ENCODE measurements around the gene PGAP6.

PGAP6 gene

GRCh38 chr16:361872-362701 is 19.7 kb downstream of the PGAP6 start:
- in situ Hi-C loops (cut with HindIII; ENCODE audit: low pct_ligation_motif_present, low sequenced_read_pairs), result no loop called here
- Histone ChIP-seq H3K27me3 (replicated peaks) (no peaks in the 10 kb centered on the region), H3K27ac (no peak overlapping the region), H3K4me3 (ENCODE audit: low read depth, low read length) (no peak overlapping the region), H3K36me3 (replicated peaks) (peaks cover 3% of the 10 kb centered on the region)
- TF ChIP-seq CTCF (IDR thresholded peaks at IDR 0.05; ENCODE audit: low read depth, low read length, missing control alignments), result peak; percentile 86
- DNase-seq, result peak; percentile 53

- H3K27me3 ChIP-seq (replicated peaks), result no peaks in the 10 kb centered on the region
- TF ChIP-seq CTCF (IDR thresholded peaks at IDR 0.05; ENCODE audit: low read depth, low read length, missing control alignments), result no peak
- no peak for DNase-seq
- in situ Hi-C loops (cut with HindIII; ENCODE audit: low pct_ligation_motif_present, low sequenced_read_pairs), result no loop called here
- H3K4me3 ChIP-seq (ENCODE audit: low read depth, low read length), result no peak overlapping the region
- H3K36me3 ChIP-seq (replicated peaks), result peaks cover under 1% of the 10 kb centered on the region
- H3K27ac ChIP-seq, result no peak overlapping the region
Measured at GRCh38 chr16:361341-361871, 20.4 kb downstream of the PGAP6 start.

GRCh38 chr16:360698-361336 is 21.0 kb downstream of the PGAP6 start:
- no peaks in the 10 kb centered on the region for H3K36me3 ChIP-seq (replicated peaks)
- TF ChIP-seq CTCF (IDR thresholded peaks at IDR 0.05; ENCODE audit: low read depth, low read length, missing control alignments), result no peak
- H3K27me3 ChIP-seq (replicated peaks), result no peaks in the 10 kb centered on the region
- in situ Hi-C loops (cut with HindIII; ENCODE audit: low pct_ligation_motif_present, low sequenced_read_pairs), result no loop called here
- H3K4me3 ChIP-seq (ENCODE audit: low read depth, low read length), result no peak overlapping the region
- no peak for DNase-seq
- no peak overlapping the region for H3K27ac ChIP-seq

GRCh38 chr16:359871-360697 is 21.7 kb downstream of the PGAP6 start:
- no peaks in the 10 kb centered on the region for H3K36me3 ChIP-seq (replicated peaks)
- in situ Hi-C loops (cut with HindIII; ENCODE audit: low pct_ligation_motif_present, low sequenced_read_pairs), result no loop called here
- H3K27ac ChIP-seq, result no peak overlapping the region
- DNase-seq, result no peak
- no peak overlapping the region for H3K4me3 ChIP-seq (ENCODE audit: low read depth, low read length)
- H3K27me3 ChIP-seq (replicated peaks), result no peaks in the 10 kb centered on the region
- no peak for TF ChIP-seq CTCF (IDR thresholded peaks at IDR 0.05; ENCODE audit: low read depth, low read length, missing control alignments)

GRCh38 chr16:359067-359763 is 22.6 kb downstream of the PGAP6 start:
- DNase-seq, result no peak
- Histone ChIP-seq H3K4me3 (ENCODE audit: low read depth, low read length) (no peak overlapping the region), H3K27me3 (replicated peaks) (no peaks in the 10 kb centered on the region), H3K27ac (no peak overlapping the region), H3K36me3 (replicated peaks) (no peaks in the 10 kb centered on the region)
- in situ Hi-C loops (cut with HindIII; ENCODE audit: low pct_ligation_motif_present, low sequenced_read_pairs), result no loop called here
- TF ChIP-seq CTCF (IDR thresholded peaks at IDR 0.05; ENCODE audit: low read depth, low read length, missing control alignments), result no peak

Measured in brain microvascular endothelial cell (primary cell).